Measurements from ENCODE around the gene NTM.

Gene NTM

GRCh38 chr11:131354251-131354701 is 16.1 kb upstream of the NTM start:
- no peak for TF ChIP-seq CTCF (IDR thresholded peaks at IDR 0.05; ENCODE audit: extremely low read depth, missing control alignments)

GRCh38 chr11:131356206-131356605 is 14.2 kb upstream of the NTM start:
- no peak for DNase-seq (ENCODE audit: low spot score)

More at GRCh38 chr11:131354251-131354701, 16.1 kb upstream of the NTM start:
- no peak for DNase-seq (ENCODE audit: low spot score)

GRCh38 chr11:131365329-131365930 is 5.0 kb upstream of the NTM start:
- TF ChIP-seq CTCF (IDR thresholded peaks at IDR 0.05; ENCODE audit: extremely low read depth, missing control alignments): no peak
- DNase-seq (ENCODE audit: low spot score): no peak

More at GRCh38 chr11:131356206-131356605, 14.2 kb upstream of the NTM start:
- no peak for TF ChIP-seq CTCF (IDR thresholded peaks at IDR 0.05; ENCODE audit: extremely low read depth, missing control alignments)

- no peak for DNase-seq (ENCODE audit: low spot score)
- no peak for TF ChIP-seq CTCF (IDR thresholded peaks at IDR 0.05; ENCODE audit: extremely low read depth, missing control alignments)
Observed at GRCh38 chr11:131370901-131371790, 731 bp downstream of the NTM start.

- TF ChIP-seq CTCF (IDR thresholded peaks at IDR 0.05; ENCODE audit: extremely low read depth, missing control alignments): no peak
Observed at GRCh38 chr11:131371791-131372104, 1.3 kb downstream of the NTM start.

GRCh38 chr11:131372234-131372962 is 2.0 kb downstream of the NTM start:
- DNase-seq (ENCODE audit: low spot score): no peak
- TF ChIP-seq CTCF (IDR thresholded peaks at IDR 0.05; ENCODE audit: extremely low read depth, missing control alignments): no peak

More at GRCh38 chr11:131371791-131372104, 1.3 kb downstream of the NTM start:
- no peak for DNase-seq (ENCODE audit: low spot score)
